Measurements from ENCODE around the gene FZR1.

The FZR1 gene

DNA sequence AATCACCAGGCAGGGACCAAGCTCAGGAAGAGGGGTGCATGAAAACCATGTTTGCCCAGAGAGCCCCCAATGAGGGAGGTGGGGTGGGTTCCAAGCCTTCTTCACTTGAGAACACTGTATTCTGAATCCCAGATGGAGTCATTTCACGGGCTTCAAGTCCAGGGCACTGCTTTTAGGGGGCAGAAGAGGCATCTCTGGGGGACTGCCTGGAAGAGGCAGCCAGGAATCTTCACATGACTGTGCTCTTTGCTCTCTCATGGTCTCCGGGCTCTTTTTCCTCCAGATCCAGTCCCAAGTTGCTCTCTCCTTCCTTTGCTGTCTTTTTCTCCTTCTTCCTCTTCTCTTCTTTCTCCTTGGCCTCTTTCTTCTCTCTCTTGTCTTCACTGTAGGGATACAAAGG lies 31.5 kb upstream of the FZR1 start:
- no peak for DNase-seq

DNA sequence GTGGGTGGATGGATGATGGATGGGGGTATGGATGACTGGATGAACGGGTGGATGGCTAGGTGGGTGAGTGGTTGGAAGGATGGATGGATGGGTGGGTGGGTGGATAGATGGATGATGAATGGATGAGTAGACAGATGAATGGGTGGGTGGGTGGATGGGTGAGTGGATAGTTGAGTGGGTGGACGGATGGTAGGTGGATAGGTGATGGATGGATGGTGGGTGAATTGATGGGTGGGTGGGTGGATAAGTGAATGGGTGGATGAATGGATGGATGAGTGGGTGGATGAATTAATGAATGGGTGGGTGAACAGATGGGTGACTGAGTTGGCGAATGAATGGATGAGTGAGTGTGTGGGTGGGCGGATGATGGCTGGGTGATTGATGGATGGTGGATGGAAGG lies 30.7 kb upstream of the FZR1 start:
- no peak for DNase-seq

DNA sequence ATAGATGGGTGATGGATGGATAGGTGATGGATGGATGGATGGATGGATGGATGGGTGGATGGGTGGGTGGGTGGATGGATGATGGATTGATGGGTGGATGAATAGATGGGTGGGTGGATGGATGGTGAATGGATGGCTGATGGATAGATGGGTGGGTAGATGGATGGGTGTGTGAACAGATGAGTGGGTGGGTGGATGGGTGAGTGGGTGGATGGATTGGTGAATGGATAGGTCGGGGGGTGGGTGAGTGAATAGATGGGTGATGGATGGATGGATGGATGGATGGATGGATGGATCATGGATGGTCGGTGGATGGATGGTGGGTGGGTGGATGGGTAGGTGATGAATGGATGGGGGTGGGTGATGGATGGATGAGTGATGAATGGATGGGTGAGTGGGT lies 29.3 kb upstream of the FZR1 start:
- DNase-seq, result no peak

DNA sequence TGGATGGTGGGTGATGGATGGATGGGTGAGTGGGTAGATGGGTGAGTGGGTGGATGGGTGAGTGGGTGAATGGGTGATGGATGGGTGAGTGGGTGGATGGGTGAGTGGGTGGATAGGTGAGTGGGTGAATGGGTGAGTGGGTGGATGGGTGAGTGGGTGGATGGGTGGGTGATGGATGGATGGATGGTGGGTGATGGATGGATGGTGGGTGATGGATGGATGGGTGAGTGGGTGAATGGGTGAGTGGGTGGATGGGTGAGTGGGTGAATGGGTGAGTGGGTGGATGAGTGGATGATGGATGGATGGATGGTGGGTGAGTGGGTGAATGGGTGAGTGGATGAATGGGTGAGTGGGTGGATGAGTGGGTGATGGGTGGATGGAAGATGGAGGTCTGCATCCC lies 28.6 kb upstream of the FZR1 start:
- no peak for DNase-seq

DNA sequence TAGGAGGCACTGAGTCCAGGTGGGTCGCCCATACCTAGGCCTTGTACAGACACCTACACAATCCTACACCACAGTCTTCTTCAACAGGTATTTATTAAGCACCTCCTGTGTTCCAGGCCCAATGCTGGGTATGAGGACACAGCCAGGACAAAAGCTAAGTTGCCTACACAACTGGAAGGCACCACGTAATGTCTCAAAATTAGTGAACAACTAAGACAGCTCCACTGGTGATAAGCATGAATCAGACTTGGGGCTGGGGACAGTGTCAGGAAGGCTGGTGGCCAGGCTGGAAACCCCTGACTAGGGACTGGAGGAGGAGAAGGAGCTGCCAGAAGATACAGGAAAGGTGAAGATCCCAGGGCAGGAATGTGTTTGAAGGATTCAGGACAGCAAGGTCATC lies 28.2 kb upstream of the FZR1 start:
- DNase-seq, result no peak

DNA sequence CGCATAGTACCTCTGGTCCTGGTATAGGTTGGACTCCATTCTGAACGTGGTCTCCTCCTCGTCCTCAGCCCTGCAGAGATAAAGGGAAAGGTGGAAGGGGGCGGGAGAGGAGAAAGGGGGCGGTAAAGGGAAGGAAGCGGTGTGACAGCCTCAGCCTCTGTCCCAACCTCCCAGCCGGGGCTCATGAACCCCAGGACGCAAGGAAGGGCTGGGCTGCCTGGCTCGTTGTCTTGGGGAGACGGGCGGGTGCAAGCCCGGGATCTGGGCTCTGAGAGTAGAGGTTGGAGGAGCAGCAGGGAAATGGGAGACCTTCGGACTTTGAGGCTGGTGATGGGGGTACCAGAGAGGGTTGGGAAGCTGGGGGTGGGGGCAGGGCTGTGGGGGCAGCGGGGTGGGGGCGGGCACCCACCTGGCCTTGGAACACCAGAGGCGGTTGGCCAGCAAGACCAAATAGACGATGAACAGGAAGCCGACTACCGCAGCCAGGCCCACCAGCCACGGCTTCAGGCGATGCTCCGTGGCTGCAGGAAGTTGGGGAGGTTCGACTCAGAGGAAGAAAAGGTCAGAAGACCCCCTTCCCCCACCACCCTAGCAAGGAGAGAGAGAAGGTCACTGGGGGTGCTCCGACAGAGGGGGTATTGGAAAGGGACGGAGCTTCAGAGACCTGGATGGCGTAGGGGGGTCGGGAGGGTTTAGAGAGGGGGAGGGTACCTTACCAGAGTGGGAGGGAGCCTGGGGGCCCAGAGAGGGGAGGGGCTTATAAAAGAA lies 27.5 kb upstream of the FZR1 start:
- DNase-seq, result no peak

DNA sequence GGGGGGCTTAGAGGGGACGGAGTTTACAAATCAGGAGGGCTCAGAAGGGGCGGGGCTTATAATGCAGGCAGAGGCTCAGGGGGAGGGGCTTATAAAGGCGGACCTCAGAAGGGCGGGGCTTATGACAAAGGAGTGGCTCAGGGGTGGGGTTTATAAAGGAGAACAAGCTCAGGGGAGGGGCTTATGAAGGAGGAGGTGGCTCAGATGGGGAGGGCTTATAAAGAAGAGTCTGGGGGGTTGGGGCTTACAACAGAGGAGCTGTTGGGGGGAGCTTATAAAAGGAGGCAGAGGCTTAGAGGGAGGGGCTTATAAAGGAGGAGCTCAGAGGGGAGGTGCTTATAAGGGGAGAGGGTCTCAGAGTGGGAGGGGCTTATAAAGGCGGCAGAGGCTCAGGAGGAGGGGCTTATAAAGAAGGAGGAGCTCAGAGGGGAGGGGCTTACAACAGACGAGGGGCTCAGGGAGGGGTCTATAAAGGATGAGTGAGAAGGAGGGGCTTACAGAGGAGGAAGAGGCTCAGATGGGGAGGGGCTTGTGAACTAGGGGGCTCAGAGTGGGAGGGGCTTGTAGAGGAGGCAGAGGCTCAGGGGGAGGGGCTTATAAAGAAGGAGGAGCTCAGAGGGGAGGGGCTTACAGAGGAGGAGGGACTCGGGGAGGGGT lies 26.8 kb upstream of the FZR1 start:
- no peak for DNase-seq

DNA sequence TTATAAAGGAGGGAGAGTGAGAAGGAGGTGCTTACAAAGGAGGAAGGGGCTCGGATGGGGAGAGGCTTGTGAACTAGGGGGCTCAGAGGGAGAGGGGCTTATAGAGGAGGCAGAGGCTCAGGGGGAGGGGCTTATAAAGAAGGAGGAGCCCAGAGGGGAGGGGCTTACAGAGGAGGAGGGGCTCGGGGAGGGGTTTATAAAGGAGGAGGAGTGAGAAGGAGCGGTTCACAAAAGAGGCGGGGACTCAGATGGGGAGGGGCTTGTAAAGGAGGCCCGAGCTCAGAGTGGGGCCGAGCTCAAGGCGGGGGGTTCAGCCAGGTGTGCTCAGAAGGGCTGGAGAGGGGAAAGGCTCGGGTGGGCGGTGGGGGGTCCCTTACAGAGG lies 26.3 kb upstream of the FZR1 start:
- no peak for DNase-seq

DNA sequence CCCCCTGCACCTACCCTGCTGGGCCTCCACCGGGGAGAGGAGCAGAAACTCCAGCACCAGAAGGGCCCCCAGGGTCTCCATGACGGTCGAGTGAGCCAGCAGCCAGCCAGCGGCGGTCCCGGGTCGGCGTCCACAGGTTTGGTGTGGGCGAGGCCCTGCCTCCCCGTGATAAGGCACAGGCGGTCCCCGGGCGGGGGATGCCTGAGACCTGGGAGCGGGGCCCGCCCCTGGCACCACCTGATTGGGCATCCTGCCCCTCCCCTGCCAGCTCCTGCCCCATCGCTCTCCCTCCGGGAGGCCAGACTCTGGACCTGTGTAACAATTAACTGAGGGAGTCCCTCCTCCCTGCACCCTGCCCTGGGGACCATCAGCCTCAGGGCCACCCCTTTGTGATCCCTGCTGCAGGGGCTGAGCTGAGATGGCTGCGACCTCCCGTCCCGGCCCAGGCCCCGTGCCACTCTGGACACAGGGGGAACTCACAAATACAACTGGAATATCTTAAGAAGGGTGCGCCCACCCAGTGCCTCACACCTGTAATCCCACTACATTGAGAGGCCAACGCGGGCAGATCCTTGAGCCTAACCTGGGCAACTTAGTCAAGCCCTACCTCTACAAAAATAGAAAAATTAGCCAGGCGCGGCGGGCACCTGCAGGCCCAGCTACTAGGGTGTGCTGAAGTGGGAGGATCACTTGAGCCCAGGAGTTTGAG lies 25.6 kb upstream of the FZR1 start, which contains the start of gene SMIM24:
TSS of gene SMIM24 (minus strand) at position 143 of the 709 bp plus-strand sequence. CDS start at position 81, 62 bp downstream.
- DNase-seq, result no peak

DNA sequence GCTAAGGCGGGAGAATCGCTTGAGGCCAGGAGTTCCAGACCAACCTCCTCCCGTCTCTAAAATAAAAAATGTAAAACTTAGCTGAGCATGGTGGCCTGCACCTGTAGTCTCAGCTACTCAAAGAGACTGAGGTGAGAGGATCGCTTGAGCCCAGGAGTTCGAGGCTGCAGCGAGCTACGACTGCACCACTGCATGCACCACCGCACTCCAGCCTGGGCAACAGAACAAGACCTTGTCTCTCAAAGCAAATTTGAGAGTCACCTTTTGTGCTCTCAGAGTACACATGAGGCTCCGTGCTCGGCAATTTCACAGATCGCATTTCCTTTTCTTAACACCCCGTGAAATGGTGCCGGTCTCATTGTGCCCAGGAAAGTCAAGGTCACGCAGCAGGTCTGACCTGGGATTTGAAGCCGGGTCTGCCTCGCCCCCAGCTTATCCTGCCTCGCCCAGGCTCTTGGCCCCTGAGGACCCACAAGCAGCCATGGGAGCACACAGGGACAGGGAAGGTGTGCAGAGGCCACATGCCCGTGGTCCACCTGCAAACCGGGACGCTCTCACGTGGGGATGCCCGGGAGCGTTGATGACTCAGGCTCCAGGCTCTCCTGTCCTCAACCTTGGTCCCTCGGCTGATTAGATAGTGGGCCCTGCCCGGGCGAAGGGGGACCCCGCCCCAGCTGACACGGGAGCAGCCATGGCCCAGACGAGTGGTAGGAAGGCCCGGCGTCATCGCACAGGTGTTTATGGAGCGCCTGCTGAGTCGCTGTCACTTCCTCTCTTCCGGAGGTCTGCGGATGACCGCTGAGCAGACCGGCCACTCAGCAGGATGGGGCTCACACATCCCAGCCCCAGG lies 24.6 kb upstream of the FZR1 start:
- no peak for DNase-seq

DNA sequence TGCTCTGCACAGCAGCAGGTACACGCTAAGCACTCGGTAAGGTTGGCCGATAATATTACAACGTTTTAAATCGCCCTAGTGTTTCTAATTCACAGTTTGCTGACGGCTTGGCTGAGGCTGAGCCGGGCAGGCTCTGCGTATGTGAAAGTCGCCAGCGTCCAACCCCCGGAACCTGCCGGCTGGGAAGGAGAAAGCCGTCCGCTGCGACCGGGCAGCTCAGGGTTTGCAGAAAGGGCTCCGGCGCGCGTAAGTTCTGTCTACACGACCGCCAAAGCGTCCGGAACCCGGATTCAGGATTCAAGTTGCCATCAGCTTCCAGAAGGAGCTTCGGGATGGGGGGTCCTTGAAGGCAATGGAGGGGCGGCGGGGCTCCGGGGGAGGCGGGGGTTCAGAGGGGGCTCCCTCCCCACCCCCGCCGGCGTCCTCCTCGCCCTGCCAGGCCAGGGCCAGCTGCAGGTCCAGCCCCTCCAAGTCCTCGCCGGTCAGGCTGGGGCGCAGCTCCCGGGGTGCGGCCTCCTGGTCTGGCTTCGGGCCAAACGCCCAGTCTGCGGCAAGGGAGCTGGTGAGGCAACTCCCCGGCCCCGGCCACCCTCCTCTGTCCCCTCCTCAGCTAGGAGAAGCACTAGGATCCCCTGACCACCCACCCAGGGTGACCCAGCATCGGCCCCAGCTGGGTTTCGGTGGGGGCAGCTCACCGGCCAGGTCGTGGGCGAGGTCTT lies 23.4 kb upstream of the FZR1 start:
- DNase-seq, result no peak

DNA sequence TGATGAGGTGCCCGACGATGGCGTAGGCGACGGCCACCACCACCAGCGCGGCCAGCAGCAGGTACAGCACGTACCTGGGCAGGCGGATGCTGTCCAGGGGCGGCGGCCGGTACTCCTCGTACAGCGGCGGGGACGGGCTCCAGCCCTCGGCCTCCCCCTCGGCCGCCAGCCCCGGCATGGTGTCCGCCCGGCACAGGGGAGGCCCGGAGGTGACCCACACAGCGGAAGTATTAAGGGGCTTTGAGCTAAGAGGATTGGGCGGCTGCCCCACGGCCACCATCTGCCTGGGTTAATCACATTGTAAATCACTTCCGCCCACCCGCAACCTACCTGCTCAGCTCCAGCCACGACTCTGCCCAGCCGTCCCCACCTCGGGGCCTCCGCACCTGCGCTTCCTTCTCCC lies 22.9 kb upstream of the FZR1 start, which contains the start of gene SMIM44:
TSS of gene SMIM44 (minus strand) at position 216 of the 403 bp plus-strand sequence. CDS start at position 178, 38 bp downstream.
- DNase-seq, result no peak

DNA sequence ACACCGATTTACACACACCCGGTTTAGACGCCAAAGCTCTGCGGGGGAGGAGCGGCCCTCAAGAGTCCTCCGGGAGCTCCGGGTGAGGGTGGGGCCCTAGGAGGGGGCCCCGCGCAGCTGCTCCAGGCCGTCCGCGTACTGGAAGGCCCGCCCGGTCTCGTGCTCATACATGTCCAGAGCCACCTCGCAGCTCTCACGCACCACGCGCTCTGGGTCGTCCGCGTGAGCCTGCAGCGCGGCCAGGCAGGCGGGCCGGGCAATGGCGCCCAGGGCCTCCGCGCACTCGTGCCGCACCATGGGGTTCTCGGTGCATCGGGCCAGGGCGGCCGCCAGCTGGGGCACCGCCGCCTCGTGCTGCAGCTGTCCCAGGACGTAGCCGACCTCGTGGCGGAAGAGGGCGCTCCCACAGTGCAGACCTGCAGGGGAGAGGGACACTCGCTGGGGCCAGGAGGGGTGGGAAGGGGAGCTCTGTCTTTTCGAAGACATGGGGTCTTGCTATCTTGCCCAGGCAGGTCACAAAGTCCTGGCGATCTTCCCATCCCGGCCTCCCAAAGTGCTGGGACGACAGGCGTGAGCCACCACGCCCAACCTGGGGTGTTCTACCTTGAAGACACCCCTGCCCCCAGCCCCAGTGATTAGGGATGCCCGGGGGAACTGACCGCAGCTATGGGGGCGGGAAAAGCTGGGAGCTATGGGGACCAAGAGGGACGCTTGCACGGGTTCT lies 14.6 kb upstream of the FZR1 start:
- no peak for DNase-seq

DNA sequence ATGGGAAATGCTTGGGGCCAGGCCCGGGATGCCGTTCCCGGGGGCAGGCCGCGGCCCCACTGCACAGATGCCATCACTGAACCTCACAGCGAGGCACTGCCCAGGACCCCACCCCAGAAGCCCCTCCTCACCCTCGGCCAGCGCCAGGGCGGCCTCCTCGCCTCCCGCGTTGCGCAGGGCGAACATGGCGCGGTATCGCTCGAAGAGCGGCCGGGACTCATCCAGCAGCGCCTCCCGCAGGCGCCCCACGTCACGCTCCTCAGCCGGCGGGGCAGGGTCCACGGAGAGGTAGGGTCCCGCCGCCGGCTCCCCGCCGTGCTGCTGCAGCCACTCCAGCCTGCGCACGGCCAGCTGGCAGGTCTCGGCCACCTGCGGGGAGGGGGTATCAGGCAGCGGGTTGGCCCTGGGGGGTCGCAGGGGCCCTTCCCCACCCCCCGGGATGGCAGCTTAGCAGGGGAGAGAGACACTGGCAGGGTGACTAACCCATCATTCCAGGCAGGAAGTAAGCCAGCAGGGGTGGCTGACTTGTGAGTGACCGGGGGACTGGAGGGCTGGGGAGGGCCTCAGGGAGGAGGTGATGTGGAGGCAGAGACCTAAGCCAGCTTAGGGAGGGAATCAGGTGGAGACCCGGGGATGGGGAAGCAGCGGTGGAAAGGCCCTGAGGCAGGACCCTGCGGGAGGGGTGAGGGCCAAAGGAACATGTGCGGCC lies 13.8 kb upstream of the FZR1 start:
- no peak for DNase-seq

DNA sequence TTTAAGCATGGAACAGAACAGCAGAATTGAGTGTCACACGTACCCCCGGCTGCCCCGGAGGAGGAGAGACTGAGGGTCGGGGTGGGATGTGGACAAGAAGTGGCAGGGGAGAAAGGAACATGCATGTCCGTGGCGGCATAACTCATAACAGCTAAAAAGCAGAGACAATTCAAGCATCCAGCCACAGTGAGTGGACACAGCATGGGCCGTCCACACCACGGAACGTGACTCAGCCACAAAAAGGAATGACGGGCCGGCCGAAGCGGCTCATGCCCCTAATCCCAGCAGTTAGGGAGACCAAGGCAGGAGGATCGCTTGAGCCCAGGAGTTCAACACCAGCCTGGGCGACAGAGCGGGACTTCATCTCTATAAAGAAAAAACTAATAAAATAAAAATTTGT lies 13.2 kb upstream of the FZR1 start:
- DNase-seq, result no peak

DNA sequence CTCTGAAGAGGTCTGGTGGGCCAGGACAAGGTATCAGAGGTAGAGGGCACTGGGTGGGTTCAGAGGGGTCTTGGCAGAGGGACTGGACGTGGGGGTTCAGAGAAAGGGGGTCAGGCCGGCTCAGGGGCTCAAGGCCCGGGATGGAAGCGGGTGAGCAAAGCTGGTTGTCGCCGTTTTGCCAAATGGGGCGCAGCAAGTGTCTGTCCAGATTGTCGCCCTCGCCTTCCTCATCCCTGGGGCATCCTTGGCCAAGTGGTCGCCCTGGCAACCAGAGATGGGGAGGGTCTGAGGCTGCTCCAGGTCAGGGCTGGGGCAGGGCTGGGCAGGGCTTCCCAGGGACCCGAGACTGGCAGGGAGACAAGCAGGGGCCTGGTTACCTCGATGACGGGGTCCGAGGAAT lies 12.5 kb upstream of the FZR1 start:
- DNase-seq, result no peak

DNA sequence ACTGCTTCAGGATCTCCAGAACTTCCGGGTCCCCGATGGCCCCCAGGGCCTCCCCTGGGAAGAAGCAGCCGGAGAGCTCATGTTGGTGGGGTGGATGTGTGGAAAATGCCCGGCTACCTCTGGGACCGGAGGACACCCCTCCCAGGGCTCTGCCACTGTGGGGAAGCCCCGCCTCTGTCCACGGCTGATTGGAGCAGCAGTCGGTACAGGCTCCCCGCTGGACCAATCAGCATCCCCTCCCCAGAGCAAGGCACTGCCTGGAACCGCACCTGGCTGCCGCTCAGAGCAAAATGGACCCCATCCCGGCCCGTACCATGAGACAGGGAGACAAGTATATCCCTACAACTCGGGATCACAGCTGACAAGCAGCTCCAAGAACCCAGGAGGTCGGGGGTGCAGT lies 12.1 kb upstream of the FZR1 start:
- no peak for DNase-seq

DNA sequence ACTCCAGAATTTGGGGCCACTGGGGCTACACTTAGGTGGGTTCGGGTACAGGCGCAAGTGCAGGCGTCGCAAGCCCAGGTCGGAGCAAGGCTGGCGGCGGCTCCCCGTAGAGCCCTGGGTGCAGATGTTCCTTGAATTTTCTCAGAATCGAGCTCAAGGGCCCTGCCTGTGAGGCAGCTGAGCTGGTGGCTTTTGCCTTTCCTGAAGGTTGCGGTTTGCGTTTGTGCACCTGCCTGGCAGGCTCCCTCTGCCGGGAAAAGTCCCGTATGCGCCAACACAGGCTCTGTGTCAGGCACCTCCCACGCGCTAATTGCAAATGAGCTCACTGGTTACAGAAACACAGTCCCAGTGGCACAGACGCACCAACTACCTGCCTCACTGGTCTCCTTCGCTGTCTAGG lies 11.6 kb upstream of the FZR1 start:
- DNase-seq, result no peak

DNA sequence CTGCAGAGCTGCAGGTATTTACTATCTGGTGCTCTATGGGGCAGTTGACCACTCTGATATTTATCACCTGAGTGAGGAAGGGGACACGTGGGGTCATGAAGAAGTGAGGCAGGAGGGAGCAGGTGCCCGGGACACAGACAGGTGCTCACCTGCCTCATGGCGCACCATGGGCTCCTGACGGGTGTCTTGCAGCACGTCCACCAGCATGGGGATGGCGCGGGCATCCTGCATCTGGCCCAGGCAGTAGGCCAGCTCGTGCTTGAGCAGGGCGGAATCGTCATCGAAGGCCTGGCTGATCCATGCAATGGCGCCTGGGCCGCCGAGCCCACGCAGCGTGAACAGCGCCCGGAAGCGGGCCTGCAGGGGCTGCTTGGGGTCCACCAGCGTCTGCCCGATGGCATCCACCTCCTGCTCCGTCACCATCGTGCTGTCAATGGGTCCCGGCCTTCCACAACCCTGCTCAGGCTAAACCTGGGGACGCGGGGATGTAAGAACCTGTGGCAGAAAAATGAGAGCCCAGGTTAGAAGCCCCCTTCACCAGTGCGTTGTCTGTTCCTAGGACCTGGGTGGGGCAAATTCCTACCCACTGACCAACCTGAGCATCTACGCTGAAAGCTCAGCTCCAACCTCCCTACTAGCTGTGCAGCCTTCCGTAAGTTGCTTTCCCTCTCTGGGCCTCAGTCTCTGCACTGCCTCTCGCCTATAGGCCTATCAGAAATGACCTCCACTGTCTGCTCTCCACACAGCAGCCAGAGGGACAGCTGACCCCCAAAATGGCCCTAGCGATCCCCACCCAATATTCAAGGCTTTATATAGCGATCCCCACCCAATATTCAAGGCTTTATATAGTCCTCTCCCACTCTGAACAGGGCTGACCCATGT lies 9.5 kb upstream of the FZR1 start:
- no peak for DNase-seq

Measured in cortex of kidney (tissue), 1 donor.